Caco-2 (cell line): ENCODE measurements around the gene SORBS1. TPM values are rescaled to one million over a fixed set of nuclear protein-coding genes. Genes with fewer than 3 reads are reported as not detected.

ENCODE experiments used
- BruUV-seq: library from RNA; stranded (reverse); fragments of 400-500 nt; replicated peaks from 2 replicates; lab custom pipeline; 2021; lab: Mats Ljungman, UMichigan
- CTCF ChIA-PET: fragments of 300-600 bp; sonication (Branson Sonifier 250); formaldehyde crosslinking; loops from one replicate; lab custom pipeline; 2022; ENCODE audit warnings: antibody characterized with exemption; lab: Charles Lee
- POLR2A ChIA-PET: fragments of 300-600 bp; sonication (Branson Sonifier 250); formaldehyde crosslinking; loops from one replicate; lab custom pipeline; 2022; ENCODE audit warnings: antibody characterized with exemption; lab: Charles Lee
- DNase-seq, 2 experiments: peaks; one replicate each; pipeline versions ENCODE4 v3.0.0 to v3.0.0-alpha.2; 2020 to 2022
- H3K27me3 ChIP-seq: replicated peaks from 2 replicates; pipeline ENCODE4 v1.6.0; 2011; ENCODE audit warnings: low read length; ENCODE audit not compliant: control insufficient read depth, insufficient read depth
- H3K36me3 ChIP-seq: 2 replicates; pipeline ENCODE4 v1.5.1; 2011; ENCODE audit warnings: low read length; ENCODE audit not compliant: control insufficient read depth, insufficient read depth
- H3K4me1 ChIP-seq: fragments of 250-450 bp; sonication (Bioruptor Pico); 2 replicates; pipeline ENCODE4 v1.5.1; 2020; ENCODE audit warnings: mild to moderate bottlenecking
- H3K4me3 ChIP-seq: 2 replicates; pipeline ENCODE4 v1.5.1; 2011; ENCODE audit warnings: low read depth, mild to moderate bottlenecking, control low read depth, low read length
- H3K9me3 ChIP-seq: fragments of 250-450 bp; sonication (Bioruptor Pico); 2 replicates; pipeline ENCODE4 v1.5.1; 2020; ENCODE audit warnings: mild to moderate bottlenecking, moderate library complexity
- H3K27ac Mint-ChIP-seq: one replicate; pipeline ENCODE4 v1.8.0; 2022; ENCODE audit warnings: mixed read lengths; ENCODE audit not compliant: unreplicated experiment
- H3K27me3 Mint-ChIP-seq: one replicate; pipeline ENCODE4 v1.8.0; 2022; ENCODE audit warnings: mixed read lengths; ENCODE audit not compliant: insufficient read depth, unreplicated experiment
- H3K36me3 Mint-ChIP-seq: one replicate; pipeline ENCODE4 v1.8.0; 2022; ENCODE audit warnings: mild to moderate bottlenecking, mixed read lengths; ENCODE audit not compliant: insufficient read depth, unreplicated experiment
- H3K4me1 Mint-ChIP-seq: one replicate; pipeline ENCODE4 v1.8.0; 2022; ENCODE audit warnings: low read depth, mixed read lengths; ENCODE audit not compliant: unreplicated experiment
- H3K4me3 Mint-ChIP-seq: one replicate; pipeline ENCODE4 v1.8.0; 2022; ENCODE audit warnings: mild to moderate bottlenecking, moderate library complexity, mixed read lengths; ENCODE audit not compliant: unreplicated experiment
- H3K9me3 Mint-ChIP-seq: one replicate; pipeline ENCODE4 v1.8.0; 2022; ENCODE audit warnings: mixed read lengths; ENCODE audit not compliant: unreplicated experiment
- intact Hi-C: fragments of 100-400 bp; cut with micrococcal nuclease; formaldehyde crosslinking; loops from one replicate; pipeline ENCODE4 v1.10.0; 2022; ENCODE audit not compliant: unreplicated experiment
- total RNA-seq: library from RNA; stranded (reverse); gene quantifications from 2 replicates; pipeline ENCODE4 v1.2.3, GENCODE V29; 2022
- TF ChIP-seq, protein P1 (sequence below), 2 experiments: fragments of 200-600 bp in 1 of 2; IDR thresholded peaks; 1 replicate in 1 of 2; 2 replicates in 1 of 2; pipeline versions ENCODE4 v1.5.1 to v1.8.0; 2011 to 2022; ENCODE audit warnings: antibody characterized with exemption in 1 of 2, control low read depth in 1 of 2, inconsistent platforms in 1 of 2, low read depth in 1 of 2, low read length in 1 of 2, mild to moderate bottlenecking in 1 of 2, moderate library complexity in 1 of 2; ENCODE audit not compliant: insufficient read depth in 1 of 2, severe bottlenecking in 1 of 2, unreplicated experiment in 1 of 2

Gene SORBS1
- total RNA-seq, 1 experiment from 2014 or later: 39.3 TPM

DNA sequence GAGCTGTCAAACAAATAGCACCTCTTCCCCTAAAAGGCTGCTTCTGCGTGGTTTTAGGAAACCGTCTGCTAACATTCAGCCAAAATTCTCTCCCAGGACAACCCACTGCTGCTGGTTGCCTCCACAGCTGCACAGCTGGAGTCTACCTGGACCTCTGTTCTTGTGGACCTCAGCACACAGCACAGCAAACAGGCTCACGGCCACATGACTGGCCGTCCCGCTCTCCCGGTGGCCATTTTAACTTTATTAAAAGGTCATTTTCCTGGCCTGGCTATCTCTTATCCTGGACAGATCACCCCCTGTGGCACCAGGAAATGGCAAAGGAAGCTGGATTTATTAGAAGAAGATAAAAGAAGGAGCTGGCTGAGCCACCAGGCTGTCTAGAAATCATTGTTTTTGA is 27.6 kb downstream of the SORBS1 start:
- CTCF ChIA-PET: no interaction called here

DNA sequence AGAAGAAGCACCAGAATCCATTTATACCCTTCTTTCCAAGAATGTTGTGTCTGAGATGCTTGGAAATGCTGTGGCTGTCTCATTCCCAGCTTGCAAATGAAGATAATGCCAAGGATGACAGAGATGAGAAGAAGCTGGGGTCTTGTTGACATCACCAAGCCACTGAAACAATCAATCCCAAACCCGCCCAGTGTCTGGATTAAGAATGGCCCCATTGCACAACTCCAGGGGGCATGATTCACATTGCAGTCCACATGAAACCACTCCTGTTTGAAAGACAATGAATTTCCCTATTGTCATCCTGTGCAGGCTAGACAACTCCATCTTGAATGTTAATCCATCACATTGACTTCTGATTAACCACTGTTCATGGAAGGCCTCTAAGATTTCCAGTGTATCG is 28.6 kb downstream of the SORBS1 start:
- no peak overlapping the region for H3K27ac Mint-ChIP-seq
- intact Hi-C loops: no loop called here
- DNase-seq: no peak
- H3K36me3 Mint-ChIP-seq: peaks cover 10% of the 10 kb centered on the region
- Histone ChIP-seq H3K36me3 (no peaks in the 10 kb centered on the region), H3K9me3 (no peaks in the 10 kb centered on the region), H3K27me3 (no peaks in the 10 kb centered on the region), H3K4me3 (no peak overlapping the region), H3K4me1 (peaks cover 78% of the 10 kb centered on the region)
- no peaks in the 10 kb centered on the region for H3K27me3 Mint-ChIP-seq
- TF ChIP-seq, protein P1, sequence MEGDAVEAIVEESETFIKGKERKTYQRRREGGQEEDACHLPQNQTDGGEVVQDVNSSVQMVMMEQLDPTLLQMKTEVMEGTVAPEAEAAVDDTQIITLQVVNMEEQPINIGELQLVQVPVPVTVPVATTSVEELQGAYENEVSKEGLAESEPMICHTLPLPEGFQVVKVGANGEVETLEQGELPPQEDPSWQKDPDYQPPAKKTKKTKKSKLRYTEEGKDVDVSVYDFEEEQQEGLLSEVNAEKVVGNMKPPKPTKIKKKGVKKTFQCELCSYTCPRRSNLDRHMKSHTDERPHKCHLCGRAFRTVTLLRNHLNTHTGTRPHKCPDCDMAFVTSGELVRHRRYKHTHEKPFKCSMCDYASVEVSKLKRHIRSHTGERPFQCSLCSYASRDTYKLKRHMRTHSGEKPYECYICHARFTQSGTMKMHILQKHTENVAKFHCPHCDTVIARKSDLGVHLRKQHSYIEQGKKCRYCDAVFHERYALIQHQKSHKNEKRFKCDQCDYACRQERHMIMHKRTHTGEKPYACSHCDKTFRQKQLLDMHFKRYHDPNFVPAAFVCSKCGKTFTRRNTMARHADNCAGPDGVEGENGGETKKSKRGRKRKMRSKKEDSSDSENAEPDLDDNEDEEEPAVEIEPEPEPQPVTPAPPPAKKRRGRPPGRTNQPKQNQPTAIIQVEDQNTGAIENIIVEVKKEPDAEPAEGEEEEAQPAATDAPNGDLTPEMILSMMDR (IDR thresholded peaks at IDR 0.05; ENCODE audit: insufficient read depth in 1 of 2, low read depth in 1 of 2, low read length in 1 of 2, severe bottlenecking in 1 of 2, unreplicated experiment in 1 of 2): no peak
- H3K9me3 Mint-ChIP-seq: no peaks in the 10 kb centered on the region
- no TSS peak for BruUV-seq
- peaks cover 66% of the 10 kb centered on the region for H3K4me1 Mint-ChIP-seq
- POLR2A ChIA-PET: no interaction called here
- CTCF ChIA-PET: no interaction called here
- no peak overlapping the region for H3K4me3 Mint-ChIP-seq

More for the DNA sequence above, 27.6 kb downstream of the SORBS1 start:
- Histone ChIP-seq H3K4me3 (no peak overlapping the region), H3K4me1 (peaks cover 81% of the 10 kb centered on the region), H3K36me3 (no peaks in the 10 kb centered on the region), H3K9me3 (no peaks in the 10 kb centered on the region), H3K27me3 (no peaks in the 10 kb centered on the region)
- no TSS peak for BruUV-seq
- H3K36me3 Mint-ChIP-seq: peaks cover 16% of the 10 kb centered on the region
- peaks cover 61% of the 10 kb centered on the region for H3K4me1 Mint-ChIP-seq
- H3K9me3 Mint-ChIP-seq: no peaks in the 10 kb centered on the region
- H3K27ac Mint-ChIP-seq: peak overlapping the region; percentile 34
- intact Hi-C loops: no loop called here
- no peak overlapping the region for H3K4me3 Mint-ChIP-seq
- TF ChIP-seq, protein P1 (IDR thresholded peaks at IDR 0.05; ENCODE audit: insufficient read depth in 1 of 2, low read depth in 1 of 2, low read length in 1 of 2, severe bottlenecking in 1 of 2, unreplicated experiment in 1 of 2): no peak
- no peak for DNase-seq
- POLR2A ChIA-PET: no interaction called here
- no peaks in the 10 kb centered on the region for H3K27me3 Mint-ChIP-seq

DNA sequence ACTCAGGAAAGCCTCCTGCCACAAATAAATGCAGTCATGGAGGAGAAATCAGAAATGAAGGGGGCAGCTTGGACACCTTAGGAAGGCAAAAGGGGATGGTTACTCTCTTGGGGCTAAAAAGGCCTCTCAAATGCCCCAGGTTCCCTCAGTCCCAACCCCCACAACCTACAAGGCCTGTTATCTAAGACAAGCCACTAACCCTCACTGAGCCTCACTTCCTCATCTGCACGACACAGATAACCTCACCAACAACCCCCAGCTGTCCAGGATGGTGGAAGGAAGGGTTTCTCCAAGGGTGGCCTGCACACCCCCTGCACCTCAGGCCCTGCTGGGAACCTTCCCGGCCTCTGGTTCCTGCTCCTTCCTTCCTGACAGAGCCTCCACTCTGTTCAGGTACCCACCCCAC is 29.2 kb downstream of the SORBS1 start:
- BruUV-seq: no TSS peak
- H3K27ac Mint-ChIP-seq: no peak overlapping the region
- H3K4me1 Mint-ChIP-seq: peaks cover 63% of the 10 kb centered on the region
- H3K36me3 Mint-ChIP-seq: peaks cover 10% of the 10 kb centered on the region
- intact Hi-C loops: no loop called here
- CTCF ChIA-PET: no interaction called here
- DNase-seq: no peak
- no peak overlapping the region for H3K4me3 Mint-ChIP-seq
- POLR2A ChIA-PET: no interaction called here
- H3K36me3 ChIP-seq: no peaks in the 10 kb centered on the region
- no peaks in the 10 kb centered on the region for H3K9me3 ChIP-seq
- no peaks in the 10 kb centered on the region for H3K27me3 ChIP-seq
- no peak overlapping the region for H3K4me3 ChIP-seq
- TF ChIP-seq, protein P1 (IDR thresholded peaks at IDR 0.05; ENCODE audit: insufficient read depth in 1 of 2, low read depth in 1 of 2, low read length in 1 of 2, severe bottlenecking in 1 of 2, unreplicated experiment in 1 of 2): no peak
- H3K27me3 Mint-ChIP-seq: no peaks in the 10 kb centered on the region
- H3K9me3 Mint-ChIP-seq: no peaks in the 10 kb centered on the region
- H3K4me1 ChIP-seq: peaks cover 74% of the 10 kb centered on the region
